SU-DHL-6 (cell line): ENCODE results near the gene RAI1.

Experiments used
- H2AFZ ChIP-seq: fragments of 200-600 bp; sonication (generic); 2 replicates; pipeline ENCODE4 v1.6.1; 2014; ENCODE audit warnings: low read depth, mild to moderate bottlenecking, moderate library complexity, mixed read lengths, antibody characterized with exemption, low read length; ENCODE audit not compliant: severe bottlenecking
- H3F3A ChIP-seq: fragments of 200-600 bp; shearing (Covaris generic); 2 replicates; pipeline ENCODE4 v1.6.0; 2016; ENCODE audit warnings: antibody characterized with exemption, mild to moderate bottlenecking; ENCODE audit not compliant: insufficient read depth
- H3K27ac ChIP-seq: fragments of 200-600 bp; sonication (generic); 2 replicates; pipeline ENCODE4 v1.5.1; 2016; ENCODE audit warnings: low read depth, mild to moderate bottlenecking, low read length, moderate library complexity, mixed read lengths
- H3K27me3 ChIP-seq: fragments of 200-600 bp; sonication (generic), shearing (Covaris generic); 2 replicates; pipeline ENCODE4 v1.6.0; 2014; ENCODE audit warnings: mild to moderate bottlenecking, low read length
- H3K36me3 ChIP-seq: fragments of 200-600 bp; sonication (generic); 2 replicates; pipeline ENCODE4 v1.6.1; 2014; ENCODE audit warnings: mild to moderate bottlenecking, low read length, mixed read lengths
- H3K4me2 ChIP-seq: fragments of 300-600, 200-600 bp; shearing (Covaris generic), sonication (generic); 2 replicates; pipeline ENCODE4 v1.6.0; 2014; ENCODE audit warnings: low read length, low read depth, mild to moderate bottlenecking; ENCODE audit not compliant: poor library complexity, severe bottlenecking
- H3K4me3 ChIP-seq: fragments of 200-600 bp; sonication (generic); 2 replicates; pipeline ENCODE4 v1.5.1; 2014; ENCODE audit warnings: antibody characterized with exemption, low read length, mild to moderate bottlenecking, mixed read lengths; ENCODE audit not compliant: insufficient read depth, poor library complexity, severe bottlenecking
- H3K79me2 ChIP-seq: fragments of 200-600 bp; sonication (generic); 2 replicates; pipeline ENCODE4 v1.6.1; 2014; ENCODE audit warnings: mild to moderate bottlenecking, low read length, moderate library complexity; ENCODE audit not compliant: insufficient read depth
- H3K9ac ChIP-seq: fragments of 200-600 bp; sonication (generic); 2 replicates; pipeline ENCODE4 v1.7.0; 2014; ENCODE audit warnings: mild to moderate bottlenecking, low read length
- H3K9me2 ChIP-seq: fragments of 200-600 bp; sonication (generic); replicated peaks from 2 replicates; pipeline ENCODE4 v1.6.1; 2014; ENCODE audit warnings: low read length; ENCODE audit not compliant: insufficient read depth
- H3K9me3 ChIP-seq: fragments of 200-600 bp; sonication (generic); 2 replicates; pipeline ENCODE4 v1.6.1; 2014; ENCODE audit warnings: low read length, mixed read lengths; ENCODE audit not compliant: insufficient read depth
- H4K20me1 ChIP-seq: fragments of 200-600 bp; sonication (generic); 2 replicates; pipeline ENCODE4 v1.6.1; 2014; ENCODE audit warnings: low read depth, mild to moderate bottlenecking, antibody characterized with exemption, low read length, moderate library complexity, mixed read lengths
- CTCF ChIP-seq: fragments of 200-600 bp; sonication (generic); IDR thresholded peaks from one replicate; pipeline ENCODE4 v1.5.1; 2017; ENCODE audit warnings: antibody characterized with exemption, mild to moderate bottlenecking, low read length, moderate library complexity; ENCODE audit not compliant: insufficient read depth, poor library complexity, severe bottlenecking
- EZH2phosphoT487 ChIP-seq: fragments of 200-600 bp; sonication (generic), shearing (Covaris generic); conservative IDR thresholded peaks from 2 replicates; pipeline ENCODE4 v1.6.1; 2018; ENCODE audit warnings: mild to moderate bottlenecking, antibody characterized with exemption, low read length, moderate library complexity, mixed read lengths

Gene RAI1

GRCh38 chr17:17708295-17708694 lies 27.0 kb downstream of the RAI1 start:
- Histone ChIP-seq H3K27me3 (no peaks in the 10 kb centered on the region), H3K9ac (no peak overlapping the region), H3K4me3 (no peak overlapping the region), H2AFZ (no peak overlapping the region), H3F3A (no peaks in the 10 kb centered on the region), H3K9me3 (no peaks in the 10 kb centered on the region), H3K79me2 (no peaks in the 10 kb centered on the region), H3K9me2 (no peaks in the 10 kb centered on the region), H3K4me2 (no peak overlapping the region), H3K27ac (no peak overlapping the region), H4K20me1 (no peaks in the 10 kb centered on the region), H3K36me3 (no peaks in the 10 kb centered on the region)
- TF ChIP-seq CTCF (no peak), EZH2phosphoT487 (no peak)

GRCh38 chr17:17708816-17709215 lies 27.6 kb downstream of the RAI1 start:
- TF ChIP-seq CTCF (no peak), EZH2phosphoT487 (no peak)
- no peak overlapping the region for H3K4me2 ChIP-seq
- H3K9me2 ChIP-seq = no peaks in the 10 kb centered on the region
- no peaks in the 10 kb centered on the region for H3K79me2 ChIP-seq
- H3K9ac ChIP-seq = no peak overlapping the region
- no peaks in the 10 kb centered on the region for H3K36me3 ChIP-seq
- H3K27ac ChIP-seq = no peak overlapping the region
- no peaks in the 10 kb centered on the region for H4K20me1 ChIP-seq
- no peaks in the 10 kb centered on the region for H3K27me3 ChIP-seq
- H3K9me3 ChIP-seq = no peaks in the 10 kb centered on the region
- H2AFZ ChIP-seq = no peak overlapping the region
- no peaks in the 10 kb centered on the region for H3F3A ChIP-seq
- H3K4me3 ChIP-seq = no peak overlapping the region

- H3K4me2 ChIP-seq = no peak overlapping the region
- H3K9ac ChIP-seq = no peak overlapping the region
- no peaks in the 10 kb centered on the region for H3K9me2 ChIP-seq
- H3K27me3 ChIP-seq = no peaks in the 10 kb centered on the region
- H3K4me3 ChIP-seq = no peak overlapping the region
- H3F3A ChIP-seq = no peaks in the 10 kb centered on the region
- TF ChIP-seq EZH2phosphoT487 (no peak), CTCF (no peak)
- no peak overlapping the region for H3K27ac ChIP-seq
- H3K36me3 ChIP-seq = no peaks in the 10 kb centered on the region
- no peak overlapping the region for H2AFZ ChIP-seq
- H3K79me2 ChIP-seq = no peaks in the 10 kb centered on the region
- no peaks in the 10 kb centered on the region for H3K9me3 ChIP-seq
- no peaks in the 10 kb centered on the region for H4K20me1 ChIP-seq
Measured at GRCh38 chr17:17709815-17710321, 28.6 kb downstream of the RAI1 start.

- no peaks in the 10 kb centered on the region for H3F3A ChIP-seq
- no peak overlapping the region for H3K27ac ChIP-seq
- no peaks in the 10 kb centered on the region for H3K79me2 ChIP-seq
- no peaks in the 10 kb centered on the region for H3K9me3 ChIP-seq
- H4K20me1 ChIP-seq = no peaks in the 10 kb centered on the region
- H3K36me3 ChIP-seq = no peaks in the 10 kb centered on the region
- no peak overlapping the region for H3K9ac ChIP-seq
- no peaks in the 10 kb centered on the region for H3K9me2 ChIP-seq
- no peak overlapping the region for H2AFZ ChIP-seq
- H3K4me2 ChIP-seq = no peak overlapping the region
- no peaks in the 10 kb centered on the region for H3K27me3 ChIP-seq
- TF ChIP-seq EZH2phosphoT487 (no peak), CTCF (no peak)
- H3K4me3 ChIP-seq = no peak overlapping the region
Measured at GRCh38 chr17:17710355-17710727, 29.1 kb downstream of the RAI1 start.
